Fibroblast of the aortic adventitia (primary cell): ENCODE measurements around the gene NCAM1. TPM values are rescaled to one million over a fixed set of nuclear protein-coding genes. Genes with fewer than 3 reads are reported as not detected.

ENCODE experiments used
- DNase-seq: peaks from one replicate; pipeline ENCODE4 v3.0.0-alpha.2; 2010; ENCODE audit warnings: low read depth
- H3K4me3 ChIP-seq: 2 replicates; pipeline ENCODE4 v1.5.1; 2011; ENCODE audit warnings: low read depth, mild to moderate bottlenecking, control low read depth, low read length, moderate library complexity
- total RNA-seq: library from RNA; depleted of rRNA; stranded (reverse); fragments of >200 nt; gene quantifications from 2 replicates; pipeline ENCODE4 v1.2.3, GENCODE V29; 2012; ENCODE audit warnings: low replicate concordance
- TF ChIP-seq, protein P1 (sequence below): IDR thresholded peaks from 2 replicates; pipeline ENCODE4 v1.5.1; 2011; ENCODE audit warnings: mild to moderate bottlenecking, low read length, control low read depth, inconsistent platforms; ENCODE audit not compliant: insufficient read depth

Gene NCAM1
- total RNA-seq, 1 donor: 3.0 TPM

DNA sequence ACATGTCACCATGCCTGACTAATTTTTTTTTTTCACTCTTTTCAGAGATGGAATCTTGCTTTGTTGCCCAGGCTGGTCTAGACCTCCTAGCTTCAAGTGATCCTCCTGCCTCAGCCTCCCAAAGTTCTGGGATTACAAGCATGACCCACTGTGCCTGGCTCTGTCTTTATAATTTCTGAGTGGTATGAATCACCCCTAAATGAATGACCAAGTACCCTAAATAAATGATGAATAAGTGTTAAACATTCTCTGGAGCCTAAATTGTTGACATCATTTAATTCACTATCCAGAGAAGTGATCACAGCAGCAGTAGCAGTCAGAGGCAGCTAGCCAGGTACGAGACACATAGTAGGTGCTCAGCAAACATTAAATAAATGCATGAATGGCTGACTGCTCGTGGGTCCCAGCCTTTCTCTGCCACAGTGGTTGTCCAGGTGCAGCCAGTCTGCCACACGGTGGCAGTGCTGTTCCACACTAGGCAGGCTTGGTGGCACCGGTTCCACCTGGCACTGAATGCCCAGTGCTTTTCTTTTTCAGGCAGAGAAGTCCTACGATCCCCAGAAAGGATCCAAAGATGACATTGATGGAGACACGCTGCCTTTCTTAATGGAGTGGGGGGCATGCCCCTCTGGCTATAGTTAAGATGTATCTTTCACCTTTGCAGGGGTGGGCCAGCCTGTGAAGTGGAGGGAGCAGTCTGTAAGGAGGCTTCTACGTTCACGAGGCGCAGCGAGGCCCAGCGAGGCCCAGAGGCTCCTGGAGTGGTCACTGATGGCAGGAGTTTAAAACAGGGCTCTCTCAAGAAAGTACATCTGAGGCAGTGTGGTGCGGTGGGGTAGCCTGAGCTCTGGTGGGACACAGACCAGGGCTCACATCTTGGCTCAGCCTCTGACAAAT lies 344.5 kb downstream of the NCAM1 start:
- peak; percentile 68 for DNase-seq
- TF ChIP-seq, protein P1, sequence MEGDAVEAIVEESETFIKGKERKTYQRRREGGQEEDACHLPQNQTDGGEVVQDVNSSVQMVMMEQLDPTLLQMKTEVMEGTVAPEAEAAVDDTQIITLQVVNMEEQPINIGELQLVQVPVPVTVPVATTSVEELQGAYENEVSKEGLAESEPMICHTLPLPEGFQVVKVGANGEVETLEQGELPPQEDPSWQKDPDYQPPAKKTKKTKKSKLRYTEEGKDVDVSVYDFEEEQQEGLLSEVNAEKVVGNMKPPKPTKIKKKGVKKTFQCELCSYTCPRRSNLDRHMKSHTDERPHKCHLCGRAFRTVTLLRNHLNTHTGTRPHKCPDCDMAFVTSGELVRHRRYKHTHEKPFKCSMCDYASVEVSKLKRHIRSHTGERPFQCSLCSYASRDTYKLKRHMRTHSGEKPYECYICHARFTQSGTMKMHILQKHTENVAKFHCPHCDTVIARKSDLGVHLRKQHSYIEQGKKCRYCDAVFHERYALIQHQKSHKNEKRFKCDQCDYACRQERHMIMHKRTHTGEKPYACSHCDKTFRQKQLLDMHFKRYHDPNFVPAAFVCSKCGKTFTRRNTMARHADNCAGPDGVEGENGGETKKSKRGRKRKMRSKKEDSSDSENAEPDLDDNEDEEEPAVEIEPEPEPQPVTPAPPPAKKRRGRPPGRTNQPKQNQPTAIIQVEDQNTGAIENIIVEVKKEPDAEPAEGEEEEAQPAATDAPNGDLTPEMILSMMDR: peak; percentile 97
- no peak overlapping the region for H3K4me3 ChIP-seq

DNA sequence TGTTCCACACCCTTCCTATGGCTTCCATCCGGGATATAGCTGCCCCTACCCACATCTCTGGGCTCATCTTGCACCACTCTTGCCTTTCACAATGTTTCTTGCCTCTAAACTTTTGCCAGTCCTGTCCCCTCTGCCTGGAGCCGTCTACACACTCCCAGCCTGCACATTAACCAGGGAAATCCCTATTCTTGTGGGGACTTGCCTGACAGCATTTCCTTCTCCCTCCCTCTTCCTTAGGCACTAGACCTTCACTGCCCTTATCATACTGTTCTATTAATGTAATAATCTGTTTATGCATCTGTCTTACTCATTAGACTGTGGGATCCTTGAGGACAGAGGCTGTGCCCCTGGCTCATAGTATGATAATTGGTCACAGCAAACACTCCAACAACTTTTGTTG lies 347.4 kb downstream of the NCAM1 start:
- no peak for DNase-seq
- TF ChIP-seq, protein P1: no peak
- no peak overlapping the region for H3K4me3 ChIP-seq

GRCh38 chr11:113311536-113311935 lies 350.3 kb downstream of the NCAM1 start:
- no peak for DNase-seq
- TF ChIP-seq, protein P1: no peak
- H3K4me3 ChIP-seq: no peak overlapping the region

DNA sequence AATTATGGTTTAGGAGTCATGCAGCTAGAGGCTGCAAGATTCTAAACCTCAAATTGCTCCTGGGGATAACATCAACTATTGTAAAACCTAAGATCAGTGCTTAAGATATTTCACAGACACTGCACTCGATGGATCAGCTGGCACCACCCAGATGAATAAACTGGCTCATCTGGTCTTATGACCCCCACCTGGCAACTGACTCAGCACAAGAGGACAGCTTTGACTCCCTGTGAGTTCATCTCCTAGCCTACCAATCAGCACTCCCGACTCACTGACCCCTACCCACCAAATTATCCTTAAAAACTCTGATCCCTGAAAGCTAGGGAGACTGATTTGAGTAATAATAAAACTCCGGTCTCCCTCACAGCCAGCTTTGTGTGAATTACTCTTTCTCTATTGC lies 352.4 kb downstream of the NCAM1 start:
- H3K4me3 ChIP-seq: no peak overlapping the region
- TF ChIP-seq, protein P1: no peak
- no peak for DNase-seq

DNA sequence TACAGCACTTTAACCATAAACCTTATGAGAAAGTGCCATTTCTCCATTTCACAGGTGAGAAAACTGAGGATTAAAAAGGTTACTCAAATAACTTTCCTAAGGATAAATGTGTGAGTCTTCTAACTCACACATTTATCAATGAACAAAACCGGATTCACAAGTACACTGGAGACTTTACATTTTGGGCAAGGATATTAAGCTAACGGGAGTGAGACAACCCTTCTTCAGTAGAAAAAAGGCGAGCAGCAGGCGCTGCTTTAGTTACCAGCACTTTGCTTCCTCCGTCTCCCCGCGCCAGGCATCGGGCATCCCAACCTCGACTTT lies 352.8 kb downstream of the NCAM1 start:
- no peak for DNase-seq
- H3K4me3 ChIP-seq: peak overlapping the region; percentile 67
- TF ChIP-seq, protein P1: no peak

DNA sequence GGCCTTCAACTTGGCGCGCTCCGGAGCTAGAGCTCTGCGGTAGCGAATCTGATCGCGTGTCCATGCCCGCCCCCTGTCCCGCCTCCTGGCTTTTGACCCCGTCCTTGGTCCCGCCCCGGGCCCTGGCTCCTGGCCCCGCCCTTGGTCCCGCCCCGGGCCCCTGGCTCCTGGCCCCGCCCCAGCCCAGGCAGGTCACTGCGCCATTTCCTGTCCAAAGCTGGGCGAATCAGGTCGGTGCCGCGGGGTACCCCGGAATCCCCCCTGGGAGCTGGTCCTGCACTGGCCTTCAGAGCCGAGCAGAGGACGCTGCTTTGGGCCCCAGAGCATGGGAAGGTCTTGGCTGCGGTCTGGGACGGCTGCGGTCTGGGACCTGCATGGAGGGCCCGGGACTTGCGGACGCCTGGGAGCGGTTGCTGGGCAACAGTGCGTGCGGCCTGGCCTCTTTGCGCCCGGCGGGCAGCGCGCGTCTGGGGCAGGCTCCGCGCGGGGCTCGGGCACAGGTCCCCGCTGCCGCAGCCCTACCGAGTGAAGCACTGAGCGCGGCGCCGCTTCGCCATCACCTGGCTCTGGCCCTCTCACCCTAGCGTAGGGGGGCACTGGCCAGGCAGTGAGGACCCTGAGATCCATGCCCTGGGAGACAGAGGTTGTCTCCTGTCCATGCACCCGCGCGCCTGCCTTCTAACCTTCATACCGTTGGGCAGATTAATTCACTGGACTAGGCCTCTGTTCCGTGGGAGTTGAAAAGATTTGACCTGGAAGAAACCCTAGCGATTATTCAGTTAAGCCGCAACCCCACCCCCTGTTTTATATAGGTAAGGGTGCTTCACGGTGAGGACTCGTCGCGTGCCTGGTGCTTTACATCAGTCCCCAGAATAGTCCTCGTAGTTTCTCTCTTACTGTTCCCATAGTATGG lies 353.4 kb downstream of the NCAM1 start, which contains the start of gene TTC12:
TSS of gene TTC12 (plus strand) at position 195 of the 913 bp plus-strand sequence. CDS start 1,675 bp downstream, outside the sequence.
- TF ChIP-seq, protein P1: no peak
- DNase-seq: peak; percentile 78
- H3K4me3 ChIP-seq: peak within 1 kb of the TSS; percentile 86
